ENCODE measurements around the gene BCL2L13.

BCL2L13 gene

DNA sequence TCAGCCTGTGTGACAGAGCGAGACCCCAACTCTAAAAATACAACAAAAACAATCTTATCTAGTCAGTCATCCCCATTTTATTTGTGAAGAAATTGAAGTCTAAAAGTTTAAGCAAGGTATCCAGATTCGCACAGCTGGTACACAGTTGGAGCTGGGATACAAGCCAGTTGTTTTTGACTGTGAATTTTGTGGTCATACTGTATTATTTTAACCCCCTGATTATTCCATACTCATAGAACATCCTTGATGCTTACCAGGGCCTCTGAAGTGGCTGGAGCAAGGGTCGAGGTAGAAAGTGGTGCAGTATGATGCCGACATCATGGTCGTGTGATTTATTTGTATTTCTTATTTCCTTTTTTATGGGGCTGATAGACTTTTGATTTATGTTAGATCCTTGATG is 85.7 kb downstream of the BCL2L13 start:
- Histone ChIP-seq H3K9ac (ENCODE audit: low read length) (no peak overlapping the region), H3K4me1 (ENCODE audit: control insufficient read depth, insufficient read depth, low read length) (peaks cover 10% of the 10 kb centered on the region), H3K9me3 (ENCODE audit: control insufficient read depth, low read length) (no peaks in the 10 kb centered on the region), H3K27me3 (ENCODE audit: control insufficient read depth, insufficient read depth, low read length) (no peaks in the 10 kb centered on the region), H3K36me3 (ENCODE audit: control insufficient read depth, insufficient read depth, low read length) (no peaks in the 10 kb centered on the region), H3K4me3 (ENCODE audit: low read length) (no peak overlapping the region)

- H3K9ac ChIP-seq (ENCODE audit: low read length): no peak overlapping the region
Observed at GRCh38 chr22:17724678-17725499, 86.3 kb downstream of the BCL2L13 start.

GRCh38 chr22:17725500-17725796 is 86.9 kb downstream of the BCL2L13 start:
- Histone ChIP-seq H3K4me3 (ENCODE audit: low read length) (no peak overlapping the region), H3K4me1 (ENCODE audit: control insufficient read depth, insufficient read depth, low read length) (peaks cover 10% of the 10 kb centered on the region), H3K9ac (ENCODE audit: low read length) (no peak overlapping the region), H3K9me3 (ENCODE audit: control insufficient read depth, low read length) (no peaks in the 10 kb centered on the region), H3K27me3 (ENCODE audit: control insufficient read depth, insufficient read depth, low read length) (no peaks in the 10 kb centered on the region), H3K36me3 (ENCODE audit: control insufficient read depth, insufficient read depth, low read length) (no peaks in the 10 kb centered on the region)

More at GRCh38 chr22:17724678-17725499, 86.3 kb downstream of the BCL2L13 start:
- Histone ChIP-seq H3K4me1 (ENCODE audit: control insufficient read depth, insufficient read depth, low read length) (peaks cover 10% of the 10 kb centered on the region), H3K27me3 (ENCODE audit: control insufficient read depth, insufficient read depth, low read length) (no peaks in the 10 kb centered on the region), H3K36me3 (ENCODE audit: control insufficient read depth, insufficient read depth, low read length) (no peaks in the 10 kb centered on the region), H3K9me3 (ENCODE audit: control insufficient read depth, low read length) (no peaks in the 10 kb centered on the region), H3K4me3 (ENCODE audit: low read length) (no peak overlapping the region)

DNA sequence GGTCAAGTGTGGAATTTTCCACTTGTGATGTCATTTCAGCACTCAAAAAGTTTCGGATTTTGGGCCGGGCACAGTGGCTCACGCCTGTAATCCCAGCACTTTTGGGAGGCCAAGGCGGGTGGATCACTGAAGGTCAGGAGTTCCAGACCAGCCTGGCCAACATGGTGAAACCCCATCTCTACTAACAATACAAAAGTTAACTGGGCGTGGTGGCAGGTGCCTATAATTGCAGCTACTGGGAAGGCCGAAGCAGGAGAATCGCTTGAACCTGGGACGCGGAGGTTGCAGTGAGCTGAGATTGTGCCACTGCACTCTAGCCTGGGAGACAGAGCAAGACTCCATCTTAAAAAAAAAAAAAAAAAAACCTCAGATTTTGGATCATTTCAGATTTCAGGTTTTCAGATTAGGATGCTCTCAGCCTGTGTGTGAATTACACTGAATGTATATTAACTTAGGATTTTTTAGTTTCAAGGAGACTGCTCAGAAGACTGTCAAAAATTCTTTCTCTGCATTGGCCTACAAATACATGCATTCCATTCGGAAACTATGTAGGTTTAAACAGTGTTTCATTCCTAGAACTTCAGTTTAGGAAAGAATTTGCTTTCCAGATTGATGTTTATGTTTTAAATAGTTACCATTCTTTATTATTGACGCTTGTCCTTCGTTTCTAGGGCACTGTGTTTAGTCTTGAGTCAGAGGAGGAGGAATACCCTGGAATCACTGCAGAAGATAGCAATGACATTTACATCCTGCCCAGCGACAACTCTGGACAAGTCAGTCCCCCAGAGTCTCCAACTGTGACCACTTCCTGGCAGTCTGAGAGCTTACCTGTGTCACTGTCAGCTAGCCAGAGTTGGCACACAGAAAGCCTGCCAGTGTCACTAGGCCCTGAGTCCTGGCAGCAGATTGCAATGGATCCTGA is 87.7 kb downstream of the BCL2L13 start:
- no peaks in the 10 kb centered on the region for H3K27me3 ChIP-seq (ENCODE audit: control insufficient read depth, insufficient read depth, low read length)
- no peaks in the 10 kb centered on the region for H3K9me3 ChIP-seq (ENCODE audit: control insufficient read depth, low read length)
- H3K36me3 ChIP-seq (ENCODE audit: control insufficient read depth, insufficient read depth, low read length): no peaks in the 10 kb centered on the region
- peaks cover 10% of the 10 kb centered on the region for H3K4me1 ChIP-seq (ENCODE audit: control insufficient read depth, insufficient read depth, low read length)
- no peak overlapping the region for H3K9ac ChIP-seq (ENCODE audit: low read length)
- no peak overlapping the region for H3K4me3 ChIP-seq (ENCODE audit: low read length)

GRCh38 chr22:17726928-17727897 is 88.7 kb downstream of the BCL2L13 start:
- Histone ChIP-seq H3K36me3 (ENCODE audit: control insufficient read depth, insufficient read depth, low read length) (no peaks in the 10 kb centered on the region), H3K9ac (ENCODE audit: low read length) (no peak overlapping the region)

DNA sequence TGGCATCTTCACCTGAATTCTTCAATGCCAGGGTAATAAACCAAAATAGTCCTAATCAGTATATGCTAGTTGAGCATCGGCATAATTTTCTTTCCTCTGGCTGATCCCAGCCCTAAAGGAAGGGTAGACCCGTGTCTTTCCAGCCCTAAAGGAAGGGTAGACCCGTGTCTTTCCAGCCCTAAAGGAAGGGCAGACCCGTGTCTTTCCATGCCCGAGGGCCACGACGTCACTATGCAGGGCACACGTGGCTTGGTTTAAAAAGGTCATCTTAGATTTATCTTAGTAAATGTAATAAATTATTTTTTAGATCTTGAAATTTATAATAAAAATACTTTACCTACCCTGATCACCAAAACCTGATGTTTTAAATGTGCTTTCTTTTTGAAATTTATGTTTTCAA is 90.2 kb downstream of the BCL2L13 start:
- Histone ChIP-seq H3K9me3 (ENCODE audit: control insufficient read depth, low read length) (no peaks in the 10 kb centered on the region), H3K4me3 (ENCODE audit: low read length) (no peak overlapping the region), H3K36me3 (ENCODE audit: control insufficient read depth, insufficient read depth, low read length) (no peaks in the 10 kb centered on the region), H3K27me3 (ENCODE audit: control insufficient read depth, insufficient read depth, low read length) (no peaks in the 10 kb centered on the region), H3K9ac (ENCODE audit: low read length) (no peak overlapping the region), H3K4me1 (ENCODE audit: control insufficient read depth, insufficient read depth, low read length) (peaks cover 10% of the 10 kb centered on the region)

More at GRCh38 chr22:17726928-17727897, 88.7 kb downstream of the BCL2L13 start:
- Histone ChIP-seq H3K9me3 (ENCODE audit: control insufficient read depth, low read length) (no peaks in the 10 kb centered on the region), H3K4me3 (ENCODE audit: low read length) (no peak overlapping the region), H3K27me3 (ENCODE audit: control insufficient read depth, insufficient read depth, low read length) (no peaks in the 10 kb centered on the region), H3K4me1 (ENCODE audit: control insufficient read depth, insufficient read depth, low read length) (peaks cover 10% of the 10 kb centered on the region)

GRCh38 chr22:17729561-17729960 is 91.0 kb downstream of the BCL2L13 start:
- no peak overlapping the region for H3K9ac ChIP-seq (ENCODE audit: low read length)
- no peak overlapping the region for H3K4me3 ChIP-seq (ENCODE audit: low read length)
- H3K4me1 ChIP-seq (ENCODE audit: control insufficient read depth, insufficient read depth, low read length): peaks cover 10% of the 10 kb centered on the region
- no peaks in the 10 kb centered on the region for H3K9me3 ChIP-seq (ENCODE audit: control insufficient read depth, low read length)
- H3K36me3 ChIP-seq (ENCODE audit: control insufficient read depth, insufficient read depth, low read length): no peaks in the 10 kb centered on the region
- H3K27me3 ChIP-seq (ENCODE audit: control insufficient read depth, insufficient read depth, low read length): no peaks in the 10 kb centered on the region

DNA sequence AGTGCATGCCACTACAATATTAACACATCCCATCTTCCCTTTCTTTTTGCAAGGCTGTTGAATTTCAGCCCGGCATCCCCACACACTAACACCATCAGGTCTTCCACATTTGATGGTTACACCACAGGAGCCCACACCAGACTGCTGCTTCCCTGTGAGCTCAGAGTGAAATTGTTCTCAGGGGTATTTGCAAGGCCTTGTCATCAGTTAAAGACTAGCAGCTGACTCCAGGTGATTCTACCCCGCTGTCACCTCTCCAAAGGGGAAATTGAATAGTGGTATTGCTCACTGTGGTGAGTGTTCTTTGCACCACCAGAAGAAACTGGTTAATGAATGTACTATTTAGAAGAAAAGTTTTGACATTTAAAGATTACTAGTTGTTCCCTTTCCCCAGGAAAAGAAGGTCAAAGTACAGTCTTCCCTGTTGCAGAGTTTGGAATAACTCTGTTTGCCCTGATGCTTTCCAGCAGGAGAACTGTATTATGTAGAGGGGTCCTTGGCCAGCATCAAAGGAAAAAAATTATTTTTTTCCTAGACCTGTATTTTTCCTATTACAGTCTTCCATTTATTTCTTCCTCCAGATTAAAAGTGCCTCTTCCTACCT is 93.8 kb downstream of the BCL2L13 start:
- Histone ChIP-seq H3K9ac (ENCODE audit: low read length) (no peak overlapping the region), H3K36me3 (ENCODE audit: control insufficient read depth, insufficient read depth, low read length) (no peaks in the 10 kb centered on the region), H3K9me3 (ENCODE audit: control insufficient read depth, low read length) (no peaks in the 10 kb centered on the region), H3K4me1 (ENCODE audit: control insufficient read depth, insufficient read depth, low read length) (no peaks in the 10 kb centered on the region), H3K27me3 (ENCODE audit: control insufficient read depth, insufficient read depth, low read length) (no peaks in the 10 kb centered on the region), H3K4me3 (ENCODE audit: low read length) (no peak overlapping the region)

DNA sequence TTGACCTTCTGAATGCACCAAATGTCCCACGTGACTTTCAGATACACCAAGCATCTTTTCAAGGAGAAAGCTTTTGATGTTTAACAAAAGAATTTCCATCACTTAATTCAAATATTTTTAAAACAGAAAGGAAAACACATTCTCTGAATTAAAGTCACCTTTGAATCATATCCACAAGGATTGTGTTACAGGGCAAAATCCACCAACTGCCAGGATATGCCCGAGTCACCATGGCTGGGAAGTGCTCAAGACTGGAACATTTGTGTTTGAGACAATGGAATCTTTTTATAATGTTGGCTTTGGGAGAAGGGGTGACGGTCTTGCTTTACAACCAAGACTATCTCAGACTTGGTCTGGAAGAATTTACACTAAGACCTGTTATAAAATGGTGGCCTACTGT is 94.9 kb downstream of the BCL2L13 start:
- H3K4me1 ChIP-seq (ENCODE audit: control insufficient read depth, insufficient read depth, low read length): no peaks in the 10 kb centered on the region
- no peaks in the 10 kb centered on the region for H3K36me3 ChIP-seq (ENCODE audit: control insufficient read depth, insufficient read depth, low read length)
- no peaks in the 10 kb centered on the region for H3K9me3 ChIP-seq (ENCODE audit: control insufficient read depth, low read length)
- H3K4me3 ChIP-seq (ENCODE audit: low read length): no peak overlapping the region
- H3K9ac ChIP-seq (ENCODE audit: low read length): no peak overlapping the region
- H3K27me3 ChIP-seq (ENCODE audit: control insufficient read depth, insufficient read depth, low read length): no peaks in the 10 kb centered on the region

GRCh38 chr22:17734187-17734586 is 95.6 kb downstream of the BCL2L13 start:
- Histone ChIP-seq H3K4me3 (ENCODE audit: low read length) (no peak overlapping the region), H3K27me3 (ENCODE audit: control insufficient read depth, insufficient read depth, low read length) (no peaks in the 10 kb centered on the region), H3K36me3 (ENCODE audit: control insufficient read depth, insufficient read depth, low read length) (no peaks in the 10 kb centered on the region), H3K4me1 (ENCODE audit: control insufficient read depth, insufficient read depth, low read length) (no peaks in the 10 kb centered on the region), H3K9ac (ENCODE audit: low read length) (no peak overlapping the region), H3K9me3 (ENCODE audit: control insufficient read depth, low read length) (no peaks in the 10 kb centered on the region)

GRCh38 chr22:17738386-17739128 is 100.0 kb downstream of the BCL2L13 start:
- Histone ChIP-seq H3K9ac (ENCODE audit: low read length) (no peak overlapping the region), H3K36me3 (ENCODE audit: control insufficient read depth, insufficient read depth, low read length) (no peaks in the 10 kb centered on the region), H3K4me3 (ENCODE audit: low read length) (no peak overlapping the region), H3K9me3 (ENCODE audit: control insufficient read depth, low read length) (no peaks in the 10 kb centered on the region), H3K4me1 (ENCODE audit: control insufficient read depth, insufficient read depth, low read length) (no peaks in the 10 kb centered on the region), H3K27me3 (ENCODE audit: control insufficient read depth, insufficient read depth, low read length) (no peaks in the 10 kb centered on the region)

Data from mucosa of stomach (tissue), 1 donor.